Cardiac fibroblast (primary cell): Measurements from ENCODE around the gene CCL18.

Experiments used
- DNase-seq, 2 donors: peaks; one replicate each; pipeline versions ENCODE4 v3.0.0 to v3.0.0-alpha.2; 2010; ENCODE audit warnings: low read depth in 2 of 2
- H3K4me3 ChIP-seq, 2 donors: replicated peaks in 1 of 2; 1 replicate in 1 of 2; 2 replicates in 1 of 2; pipeline ENCODE4 v1.5.1; 2011; ENCODE audit warnings: low read depth in 2 of 2, low read length in 2 of 2, mild to moderate bottlenecking in 2 of 2, moderate library complexity in 1 of 2
- CTCF ChIP-seq: IDR thresholded peaks from one replicate; pipeline ENCODE4 v1.5.1; 2011; ENCODE audit warnings: low read depth, mild to moderate bottlenecking, low read length, inconsistent platforms

CCL18 gene

DNA sequence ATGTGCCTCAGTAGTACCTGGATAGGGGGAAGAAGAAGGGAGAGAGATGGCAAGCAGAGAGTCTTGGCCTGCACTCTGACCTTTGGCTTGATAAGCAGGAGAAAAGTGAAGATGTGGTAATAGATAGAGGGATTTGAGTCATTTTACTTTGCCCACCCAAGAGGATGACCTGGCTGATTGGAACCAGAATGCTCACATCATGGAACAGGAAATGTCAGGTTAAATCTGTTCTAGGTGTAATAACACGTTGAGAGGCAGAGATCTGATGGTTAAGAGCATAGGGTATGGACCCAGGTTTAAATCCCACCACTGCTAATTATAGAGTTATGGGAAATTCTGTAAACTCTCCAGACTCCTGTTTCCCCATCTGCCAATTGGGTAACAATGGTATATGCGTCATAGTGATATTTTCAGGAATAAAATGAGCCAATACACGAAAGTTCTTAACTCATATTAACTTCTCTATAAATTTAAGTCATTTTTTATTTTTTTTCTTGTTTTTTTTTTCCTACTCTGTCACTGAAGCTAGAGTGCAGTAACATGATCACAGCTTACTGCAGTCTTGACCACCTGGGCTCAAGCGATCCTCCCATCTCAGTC, 8.1 kb upstream of the CCL18 start:
- H3K4me3 ChIP-seq, result no peak overlapping the region
- no peak for DNase-seq
- no peak for TF ChIP-seq CTCF

DNA sequence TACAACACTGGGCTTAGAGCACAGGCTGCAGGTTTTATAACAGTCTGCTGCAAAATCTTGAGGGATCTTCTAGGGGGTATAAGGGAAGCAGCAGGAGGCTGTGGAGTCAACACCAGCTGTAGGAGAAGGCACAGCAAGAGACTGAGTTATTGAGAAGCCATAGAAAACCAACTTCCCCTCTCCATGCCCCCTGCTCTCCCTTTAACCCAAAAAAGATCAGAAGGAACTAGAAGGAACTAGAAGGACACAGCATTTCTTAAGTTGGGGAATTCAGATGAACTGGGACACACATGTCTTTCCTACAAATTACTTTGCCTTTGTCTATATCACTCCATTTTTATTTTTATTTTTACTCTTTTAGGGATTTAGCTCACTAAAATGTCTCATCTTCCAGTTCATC, 6.2 kb upstream of the CCL18 start:
- TF ChIP-seq CTCF, result no peak
- DNase-seq, result no peak
- no peak overlapping the region for H3K4me3 ChIP-seq

- DNase-seq, result no peak
- TF ChIP-seq CTCF, result no peak
- H3K4me3 ChIP-seq, result no peak overlapping the region
Measured at GRCh38 chr17:36059406-36059805, 4.7 kb upstream of the CCL18 start.

GRCh38 chr17:36060816-36061215, 3.3 kb upstream of the CCL18 start:
- TF ChIP-seq CTCF, result no peak
- no peak overlapping the region for H3K4me3 ChIP-seq
- DNase-seq, result no peak

DNA sequence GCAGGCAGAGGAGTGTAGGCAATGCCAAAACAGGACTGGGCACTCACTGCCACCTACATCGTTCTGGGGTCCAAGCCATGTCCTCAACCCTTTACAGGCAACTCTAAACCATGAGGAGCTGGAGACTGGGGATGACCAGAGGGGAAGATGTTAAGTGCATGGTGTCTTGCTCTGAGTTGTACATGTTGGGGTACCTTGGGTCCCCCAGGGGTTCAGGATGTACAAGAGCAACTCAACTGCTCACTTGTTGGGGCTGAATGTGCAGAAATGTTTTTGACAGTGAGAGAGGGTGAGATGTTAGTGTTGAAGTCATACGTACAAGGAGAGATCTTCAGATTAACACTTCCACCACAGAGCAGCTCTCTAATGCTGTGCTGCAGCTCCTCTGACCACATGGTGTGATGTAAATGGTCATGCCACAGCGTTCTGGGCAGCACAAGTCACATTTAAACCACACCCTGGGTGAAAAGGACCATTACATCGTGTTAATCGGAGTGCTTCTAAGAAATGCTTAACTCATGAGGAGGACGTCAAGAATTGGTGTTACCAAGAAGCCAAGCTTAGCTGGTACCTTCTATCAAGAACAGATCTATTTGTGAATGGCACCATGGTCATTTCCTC, 2.4 kb downstream of the CCL18 start:
- DNase-seq, result no peak
- no peak overlapping the region for H3K4me3 ChIP-seq
- no peak for TF ChIP-seq CTCF

- DNase-seq, result no peak
- no peak for TF ChIP-seq CTCF
- no peak overlapping the region for H3K4me3 ChIP-seq
Measured at GRCh38 chr17:36068524-36068923, 4.5 kb downstream of the CCL18 start.

DNA sequence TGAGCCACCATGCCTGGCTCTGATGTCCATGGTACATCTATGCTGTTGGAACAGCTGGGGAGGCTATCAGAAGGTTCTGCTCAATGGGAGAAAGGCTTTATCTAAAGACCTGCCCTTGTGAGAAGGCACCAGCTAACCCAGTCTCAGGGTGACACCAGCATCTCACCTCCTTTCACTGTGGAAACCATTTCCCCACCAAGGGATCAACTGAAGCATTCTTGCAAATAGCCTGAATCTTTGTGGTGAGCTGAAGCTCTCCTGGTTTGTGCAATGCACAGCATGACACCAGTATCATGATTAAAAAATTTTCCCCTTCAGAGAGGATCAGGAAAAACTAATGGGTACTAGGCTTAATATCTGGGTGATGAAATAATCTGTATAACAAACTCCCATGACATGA, 5.1 kb downstream of the CCL18 start:
- H3K4me3 ChIP-seq, result no peak overlapping the region
- DNase-seq, result no peak
- TF ChIP-seq CTCF, result no peak
